HEK293T (cell line): ENCODE measurements around the gene DYNLL2.

ENCODE experiments used
- FOXA1 ChIP-seq: fragments of 450-650 bp; IDR thresholded peaks from 2 replicates; pipeline ENCODE4 v1.6.1; 2016; ENCODE audit warnings: mild to moderate bottlenecking
- FOXM1 ChIP-seq: fragments of 450-650 bp; IDR thresholded peaks from 2 replicates; pipeline ENCODE4 v1.6.1; 2017; ENCODE audit warnings: mild to moderate bottlenecking, borderline replicate concordance

GRCh38 chr17:58066401-58066800 lies 16.8 kb upstream of the DYNLL2 start:
- TF ChIP-seq FOXM1 = no peak
- no peak for TF ChIP-seq FOXA1
